Measurements from ENCODE around the gene ANKHD1.

The ANKHD1 gene

DNA sequence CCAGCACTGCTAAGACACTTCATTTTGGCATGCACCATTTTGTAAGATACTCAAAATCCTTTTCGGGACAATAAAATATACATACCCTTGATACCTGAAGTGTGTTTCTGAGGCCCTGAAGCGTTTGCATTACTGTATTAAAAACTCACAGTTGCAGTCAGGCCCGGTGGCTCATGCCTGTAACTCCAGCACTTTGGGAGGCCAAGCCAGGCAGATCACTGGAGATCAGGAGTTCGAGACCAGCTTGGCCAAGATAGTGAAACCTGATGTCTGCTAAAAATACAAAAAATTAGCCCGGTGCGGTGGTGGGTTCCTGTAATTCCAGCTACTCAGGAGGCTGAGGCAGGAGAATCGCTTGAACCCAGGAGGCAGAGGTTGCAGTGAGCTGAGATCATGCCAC lies 143.4 kb downstream of the ANKHD1 start:
- no peak for DNase-seq

DNA sequence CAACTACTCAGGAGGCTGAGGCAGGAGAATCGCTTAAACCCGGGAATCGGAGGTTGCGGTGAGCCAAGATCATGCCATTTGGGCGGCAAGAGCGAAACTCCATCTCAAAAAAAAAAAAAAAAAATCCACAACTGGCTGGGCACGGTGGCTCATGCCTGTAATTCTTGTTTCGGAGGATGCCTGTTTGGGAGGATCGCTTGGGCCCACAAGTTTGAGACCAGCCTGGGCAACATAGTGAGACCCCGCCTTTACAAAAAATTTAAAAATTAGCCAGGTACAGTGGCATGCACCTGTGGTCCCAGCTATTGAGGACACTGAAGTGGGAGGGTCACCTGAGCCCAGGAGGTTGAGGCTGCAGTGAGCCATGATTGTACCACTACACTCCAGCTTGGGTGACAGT lies 144.0 kb downstream of the ANKHD1 start:
- no peak for DNase-seq

DNA sequence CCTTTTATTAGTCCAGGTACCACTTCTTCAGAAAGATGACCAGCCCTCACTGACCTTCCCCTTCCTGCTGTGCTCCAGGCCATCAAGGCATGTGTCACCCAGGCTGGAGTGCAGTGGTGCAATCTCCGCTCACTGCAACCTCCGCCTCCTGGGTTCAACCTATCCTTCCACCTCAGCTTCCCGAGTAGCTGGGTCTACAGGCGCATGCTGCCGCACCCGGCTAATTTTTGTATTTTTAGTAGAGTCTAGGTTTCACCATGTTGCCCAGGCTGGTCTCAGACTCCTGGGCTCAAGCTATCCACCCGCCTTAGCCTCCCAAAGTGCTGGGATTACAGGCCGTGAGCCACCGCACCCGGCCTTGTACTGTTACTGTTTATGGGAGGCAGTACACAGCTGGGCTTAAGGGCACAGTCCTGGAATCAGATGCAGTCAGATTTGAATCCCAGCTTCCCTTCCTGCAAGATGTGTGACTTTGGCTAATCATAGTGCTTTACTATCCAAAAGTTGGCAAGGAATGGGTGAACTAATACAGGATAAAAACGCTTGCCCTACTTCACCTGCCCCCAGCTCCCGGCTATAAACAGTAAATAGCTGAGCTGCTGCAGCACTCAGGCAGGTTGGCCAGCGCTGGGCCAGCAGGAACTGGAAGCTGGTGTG lies 145.3 kb downstream of the ANKHD1 start:
- DNase-seq: no peak

GRCh38 chr5:140547508-140548299 lies 146.1 kb downstream of the ANKHD1 start, which contains the start of gene EIF4EBP3:
EIF4EBP3 (plus strand) TSS chr5:140547662; CDS start chr5:140547738, 76 bp downstream.
- peak; percentile 94 for DNase-seq

GRCh38 chr5:140548300-140548688 lies 146.7 kb downstream of the ANKHD1 start:
- no peak for DNase-seq

- no peak for DNase-seq
These were observed 147.2 kb downstream of the ANKHD1 start for GRCh38 chr5:140548791-140549190.

- no peak for DNase-seq
These were observed 147.9 kb downstream of the ANKHD1 start for GRCh38 chr5:140549237-140550144.

GRCh38 chr5:140550147-140551079 lies 148.8 kb downstream of the ANKHD1 start:
- DNase-seq: no peak

- DNase-seq: no peak
These were observed 150.2 kb downstream of the ANKHD1 start for GRCh38 chr5:140551872-140552271.

GRCh38 chr5:140553657-140554056 lies 152.0 kb downstream of the ANKHD1 start:
- no peak for DNase-seq

- no peak for DNase-seq
These were observed 152.8 kb downstream of the ANKHD1 start for GRCh38 chr5:140554454-140554853.

- DNase-seq: no peak
These were observed 154.2 kb downstream of the ANKHD1 start for GRCh38 chr5:140555747-140556312.

DNA sequence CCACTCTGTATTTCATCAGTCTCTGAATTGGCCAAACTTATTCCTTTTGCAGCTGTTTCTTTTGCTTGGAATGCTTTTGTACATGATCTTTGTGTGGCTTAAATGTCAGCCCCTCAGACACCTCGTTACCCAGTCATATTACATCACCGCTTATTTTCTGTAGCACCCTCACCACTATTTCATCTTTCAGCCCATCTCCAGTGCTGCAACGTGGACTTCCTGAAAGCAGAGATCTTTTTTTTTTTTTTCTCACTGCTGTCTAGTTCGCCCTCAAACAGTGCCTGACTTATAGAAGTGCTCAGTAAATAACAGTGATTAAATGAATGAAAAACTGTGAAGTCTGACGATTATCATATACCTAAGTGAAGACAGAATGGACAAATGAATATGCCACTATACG lies 154.8 kb downstream of the ANKHD1 start:
- DNase-seq: no peak

DNA sequence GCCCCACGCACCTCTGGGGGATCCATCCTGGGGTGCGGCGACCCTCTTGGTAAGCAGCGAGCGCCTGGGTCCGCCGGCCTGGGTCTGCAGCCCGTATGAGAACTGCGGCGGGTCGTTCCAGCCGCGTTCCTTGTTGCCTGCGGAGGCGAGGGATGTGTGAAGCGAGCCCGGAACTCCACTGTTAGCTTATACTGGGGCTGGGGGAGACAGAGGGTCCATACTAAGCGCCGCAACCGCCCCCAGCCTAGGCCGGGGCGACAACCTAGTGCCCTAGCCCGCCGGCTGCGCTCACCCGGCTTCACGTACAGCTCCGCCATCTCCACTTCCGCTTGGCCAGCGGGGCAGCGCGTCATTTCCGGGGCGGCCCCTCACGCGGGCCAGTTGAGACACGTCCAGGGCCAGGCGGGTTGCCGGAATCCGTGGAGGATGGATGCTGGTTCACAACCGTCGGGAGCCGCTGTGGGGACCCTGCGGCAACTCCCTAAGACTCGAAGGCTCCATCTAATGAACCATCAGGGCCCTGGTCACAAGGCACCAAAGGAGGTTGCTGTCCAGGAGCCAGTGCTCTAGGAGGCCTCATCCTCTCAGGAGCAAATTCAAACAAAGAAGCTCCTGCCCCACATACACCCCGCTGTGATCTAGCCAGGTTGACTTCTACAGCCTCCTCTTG lies 155.6 kb downstream of the ANKHD1 start, which contains the start of gene SRA1:
SRA1 (minus strand) TSS at position 338 of the 670 bp plus-strand sequence; CDS start at position 317, 21 bp downstream.
- DNase-seq: peak; percentile 82

- DNase-seq: no peak
These were observed 156.3 kb downstream of the ANKHD1 start for GRCh38 chr5:140557965-140558364.

DNA sequence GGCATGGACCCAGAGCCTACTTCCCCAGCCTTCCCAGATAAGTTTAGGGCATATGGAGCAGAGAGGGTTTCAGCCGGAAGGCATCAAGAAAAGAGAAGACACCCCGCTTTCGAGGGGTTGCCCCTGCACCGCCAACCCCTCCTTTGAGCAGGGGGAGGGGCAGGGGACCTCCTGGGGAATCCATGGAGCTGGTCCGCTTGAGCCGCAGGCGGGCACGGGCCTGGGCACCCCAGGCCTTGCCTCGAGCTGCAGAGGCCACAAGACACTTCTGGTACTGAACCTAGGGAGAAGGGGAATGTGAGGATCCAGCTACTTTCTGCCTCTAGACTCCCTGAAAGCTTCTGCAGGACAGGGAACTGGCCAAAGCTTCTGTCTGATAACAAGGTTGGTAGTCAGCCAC lies 156.9 kb downstream of the ANKHD1 start:
- DNase-seq: no peak

- DNase-seq: no peak
These were observed 158.6 kb downstream of the ANKHD1 start for GRCh38 chr5:140560227-140560626.

DNA sequence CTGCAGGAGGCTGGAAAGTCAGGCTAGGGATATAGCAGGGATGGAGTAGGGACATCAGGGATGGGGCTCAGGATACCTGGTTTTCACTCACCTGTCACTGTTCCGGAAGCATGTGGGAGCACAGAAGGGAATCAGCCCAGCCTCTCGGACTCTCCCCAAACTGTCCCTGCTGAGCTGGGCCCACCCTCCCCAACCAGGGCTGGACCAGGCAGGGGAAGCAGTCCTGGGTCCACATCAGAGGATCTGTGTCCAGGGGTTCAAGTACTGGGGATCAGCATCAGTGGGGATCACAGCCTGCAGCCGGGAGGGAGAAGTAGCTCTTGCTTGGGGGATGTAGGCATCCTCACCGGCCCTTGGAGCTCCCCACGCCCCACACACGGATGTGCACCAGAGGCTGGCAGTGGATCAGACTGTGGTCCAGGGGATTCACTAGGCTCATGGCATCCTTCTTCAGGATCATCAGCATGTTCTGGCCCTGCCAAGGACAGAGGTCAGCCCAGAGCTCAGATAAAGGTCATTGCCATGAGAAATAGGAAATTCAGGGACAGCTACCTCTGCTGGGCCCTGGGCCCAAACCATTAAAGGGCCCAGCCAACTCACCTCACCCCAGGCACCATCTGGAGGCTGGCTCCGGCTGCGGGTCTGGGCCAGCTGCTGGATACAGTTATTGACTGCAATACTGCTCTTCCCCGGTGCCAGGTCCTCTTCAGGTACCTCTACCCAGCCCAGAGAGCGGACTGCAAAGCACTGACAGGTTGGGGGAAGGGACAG lies 160.3 kb downstream of the ANKHD1 start:
- no peak for DNase-seq

DNA sequence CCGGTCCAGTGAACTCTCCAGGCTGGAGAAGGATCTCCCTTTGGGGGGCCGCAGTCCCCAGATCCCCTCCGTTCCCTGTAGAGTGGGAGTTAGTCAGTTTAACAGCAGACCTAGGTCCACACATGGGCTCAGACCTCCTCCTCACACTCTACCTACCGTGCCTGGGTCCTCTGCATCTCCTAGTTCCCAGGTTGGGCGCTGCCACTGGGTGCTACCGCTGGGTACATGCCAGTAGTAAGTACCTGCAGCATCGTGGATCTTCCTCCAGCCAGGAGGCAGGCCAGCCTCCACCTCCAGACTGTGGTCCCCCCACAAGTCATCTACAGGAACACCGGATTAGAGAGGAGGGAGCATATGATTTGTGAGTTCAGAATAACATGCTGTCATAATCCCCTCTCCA lies 162.0 kb downstream of the ANKHD1 start:
- DNase-seq: no peak
